ENCODE results near the gene FOXL1.

FOXL1 gene

DNA sequence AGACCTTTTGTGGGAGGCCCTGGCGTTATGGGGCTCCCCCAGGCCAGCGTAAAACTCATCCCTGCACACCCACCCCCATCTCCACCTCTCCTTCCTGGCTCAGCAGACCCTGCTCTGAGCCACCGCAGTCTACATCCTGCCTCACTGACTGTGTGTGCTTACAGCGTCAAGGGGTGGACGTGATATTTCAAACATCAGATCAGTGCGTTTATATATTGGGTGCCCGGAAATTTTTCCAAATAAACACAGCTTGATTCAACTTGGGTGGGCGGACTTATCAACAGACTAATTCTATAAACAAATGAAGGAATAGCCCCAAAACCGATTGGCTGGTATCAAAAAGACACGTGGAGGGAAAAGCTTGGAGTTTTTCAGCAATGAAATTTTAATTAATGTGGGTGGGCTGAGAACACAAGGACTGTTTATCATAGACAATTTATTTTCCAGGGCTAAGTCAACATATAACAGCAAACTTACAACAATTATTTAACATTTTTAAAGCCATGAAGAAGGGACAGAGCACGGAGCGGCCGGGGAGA is at the start of gene FOXL1:
Gene FOXL1, plus strand, starts transcription at position 489 of the 539 bp plus-strand sequence. CDS start 175 bp downstream, outside the sequence.
- DNase-seq, result no peak

DNA sequence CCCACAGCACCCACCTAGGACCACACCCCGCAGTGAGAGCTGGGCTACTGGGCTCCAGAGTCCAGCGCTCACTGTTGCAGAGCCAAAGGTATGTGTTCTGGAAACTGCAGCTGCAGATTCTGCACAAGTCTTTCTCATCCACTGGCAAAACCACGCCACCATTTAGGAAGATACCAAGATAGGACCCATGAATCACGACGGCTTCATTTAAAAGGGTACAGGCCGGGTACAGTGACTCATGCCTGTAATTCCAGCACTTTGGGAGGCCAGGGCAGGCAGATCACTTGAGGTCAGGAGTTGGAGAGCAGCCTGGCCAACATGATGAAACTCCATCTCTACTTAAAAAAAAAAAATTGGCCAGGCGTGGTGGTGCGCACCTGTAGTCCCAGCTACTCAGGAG is 49.2 kb upstream of the FOXL1 start:
- no peak for DNase-seq

DNA sequence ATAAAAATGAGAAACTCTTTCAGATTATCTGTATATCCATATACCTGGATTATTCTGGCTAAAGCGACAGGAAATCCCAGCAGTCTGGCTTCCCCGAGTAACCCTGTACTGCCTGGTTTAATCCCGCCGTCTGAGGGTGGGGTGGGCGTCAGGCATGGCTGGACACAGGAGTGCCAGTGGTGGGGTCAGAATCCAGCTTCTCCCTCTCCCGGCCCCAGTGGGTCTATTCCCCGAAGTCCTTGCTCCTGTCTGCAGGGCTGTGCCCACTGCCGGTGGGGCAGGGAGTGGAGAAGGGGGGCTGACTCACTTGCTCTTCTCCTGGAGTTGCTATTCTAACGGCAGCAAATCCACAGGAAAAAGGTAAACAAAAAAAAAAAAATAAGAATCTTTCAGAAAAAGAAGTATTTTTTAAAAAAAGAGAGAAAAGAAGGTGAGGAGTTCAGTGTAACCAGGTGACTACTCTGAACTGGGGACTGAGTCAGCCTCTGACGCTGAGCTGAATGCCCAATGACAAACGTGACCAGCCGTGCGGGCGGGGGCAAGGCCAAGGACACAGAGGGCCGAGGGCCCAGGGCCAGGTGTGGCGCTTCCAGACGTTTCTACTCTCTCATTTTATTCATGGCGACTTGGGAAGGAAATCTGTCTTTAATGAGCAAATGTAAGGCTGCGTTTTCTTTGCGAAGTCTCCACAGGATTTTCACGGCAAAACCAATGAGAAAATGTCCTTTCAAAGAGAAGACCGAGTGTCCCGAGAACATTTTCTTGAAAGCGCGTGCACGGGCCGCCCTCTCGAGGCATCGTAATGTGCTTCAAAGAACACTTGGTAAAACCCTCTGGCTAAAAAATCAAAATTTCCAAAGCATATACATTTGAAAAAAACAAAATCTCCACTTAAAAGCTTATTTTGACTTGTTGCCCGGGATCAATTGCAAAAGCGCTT is 47.8 kb upstream of the FOXL1 start:
- no peak for DNase-seq

DNA sequence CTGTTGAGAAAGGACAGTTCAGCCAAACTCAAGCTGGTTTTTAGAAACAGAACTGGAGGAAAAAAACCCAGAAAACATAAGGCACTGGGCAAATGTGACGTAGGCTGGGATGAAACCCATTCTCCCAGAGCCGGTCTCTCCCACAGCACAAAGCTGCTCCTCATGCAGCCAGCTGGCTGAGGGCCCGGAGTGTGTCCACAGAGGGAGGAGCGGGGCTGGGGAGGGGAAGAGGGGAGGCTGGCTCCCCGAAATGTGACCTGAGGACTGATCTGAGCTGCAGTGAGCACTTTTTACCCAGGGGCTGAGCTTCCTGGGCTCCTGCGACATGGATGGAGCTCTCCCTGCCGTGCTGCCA is 47.2 kb upstream of the FOXL1 start:
- no peak for DNase-seq

DNA sequence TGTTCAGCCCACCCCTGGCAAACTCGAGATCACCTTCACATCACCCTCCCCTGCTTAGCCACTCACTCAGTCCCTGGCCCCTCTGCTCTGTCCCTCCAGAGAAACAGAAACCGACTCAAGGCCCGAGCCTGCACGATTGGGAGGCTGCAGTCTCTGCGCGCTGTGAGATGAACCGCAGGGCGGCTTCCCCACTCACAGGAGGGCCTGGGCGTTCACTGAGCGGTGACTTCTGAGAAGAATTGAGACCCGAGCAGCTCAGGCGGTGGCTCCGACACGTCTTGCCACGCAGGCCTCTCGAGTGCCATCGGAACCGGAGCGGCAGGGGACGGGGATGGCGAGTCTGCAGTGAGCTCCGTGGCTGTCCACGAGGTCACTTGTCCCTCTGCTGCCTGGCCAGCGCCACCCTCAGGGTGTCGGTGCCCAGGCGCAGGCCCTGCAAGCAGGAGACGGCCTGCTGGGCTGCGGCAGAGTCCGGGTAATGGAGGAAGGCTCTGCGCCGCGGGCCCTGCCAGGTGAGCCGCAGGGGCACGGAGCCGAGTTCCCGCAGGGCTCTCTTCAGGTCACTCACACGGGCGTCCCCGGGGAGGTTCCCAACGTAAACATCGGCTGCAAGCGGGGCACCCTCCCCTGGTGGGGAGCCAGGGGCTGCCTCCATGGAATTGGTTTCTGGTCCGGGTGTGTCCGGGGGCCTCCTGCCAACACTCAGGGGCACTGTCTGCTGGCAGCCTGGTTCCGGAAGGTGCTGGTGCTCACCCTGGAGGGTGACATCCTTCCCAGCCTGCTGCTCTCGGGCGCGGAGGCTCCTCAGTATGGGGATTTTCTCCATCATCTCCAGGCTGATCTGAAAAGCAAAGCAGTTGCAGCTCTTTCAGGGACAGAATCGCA is 46.5 kb upstream of the FOXL1 start:
- no peak for DNase-seq

DNA sequence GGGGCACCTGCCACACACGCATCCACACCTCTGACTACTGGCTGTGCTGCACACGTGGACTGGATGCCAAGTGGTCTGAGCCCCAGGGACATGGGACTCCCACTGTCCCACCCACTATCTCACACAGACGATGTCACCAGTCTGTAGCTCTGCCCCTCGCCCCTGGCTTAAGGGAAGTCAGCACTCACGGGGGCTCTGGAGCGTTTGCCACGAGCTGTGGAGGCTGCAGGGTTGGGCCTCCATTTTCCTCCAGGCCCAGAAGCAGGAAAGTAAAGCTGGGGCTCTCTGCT is 45.9 kb upstream of the FOXL1 start:
- DNase-seq, result no peak

DNA sequence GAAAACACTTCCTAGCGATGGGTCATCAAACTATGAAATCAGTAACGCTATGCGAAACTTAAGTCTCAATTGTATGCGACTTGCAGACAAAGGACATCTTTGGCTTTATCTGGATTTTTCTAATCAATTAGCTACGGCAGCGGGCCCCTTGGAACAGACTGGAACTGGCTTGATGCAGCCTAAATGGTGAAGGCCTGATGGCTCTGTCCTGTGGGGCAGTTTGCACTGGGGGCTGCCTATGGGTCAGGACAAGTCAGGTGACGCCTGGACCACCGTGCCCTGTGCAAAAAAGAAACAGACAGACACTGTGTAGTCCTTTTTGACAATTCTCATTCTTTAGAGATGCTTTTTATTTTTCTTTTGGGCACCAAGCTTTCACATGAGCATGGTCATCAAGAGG is 45.3 kb upstream of the FOXL1 start:
- no peak for DNase-seq

DNA sequence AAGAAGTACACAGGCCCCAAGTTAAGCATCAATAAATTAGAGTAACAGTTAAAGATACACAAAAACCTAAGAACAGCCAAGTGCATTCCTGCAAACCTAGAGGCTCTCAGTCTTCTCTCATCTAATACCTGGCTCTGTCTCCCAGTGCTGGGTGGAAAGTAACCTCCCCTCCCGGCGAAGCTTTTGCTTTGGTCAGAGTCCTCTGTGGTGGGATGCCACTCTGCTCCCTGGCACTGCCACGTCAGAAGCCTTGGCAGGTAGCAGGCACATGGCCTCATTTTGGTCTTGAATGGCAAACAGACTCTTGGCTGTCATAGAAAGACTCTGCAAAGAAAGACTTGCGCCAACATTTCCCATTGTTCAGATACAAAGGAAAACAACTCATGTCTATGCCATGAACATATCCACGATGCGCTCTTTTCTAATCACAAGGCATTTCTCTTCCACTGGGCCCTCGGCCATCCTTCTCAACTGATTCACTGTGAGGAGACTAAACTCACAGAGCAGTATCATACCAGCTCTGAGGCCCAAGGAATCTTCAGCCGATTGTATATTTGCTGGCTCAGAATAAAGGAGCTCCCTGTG is 44.5 kb upstream of the FOXL1 start:
- no peak for DNase-seq

DNA sequence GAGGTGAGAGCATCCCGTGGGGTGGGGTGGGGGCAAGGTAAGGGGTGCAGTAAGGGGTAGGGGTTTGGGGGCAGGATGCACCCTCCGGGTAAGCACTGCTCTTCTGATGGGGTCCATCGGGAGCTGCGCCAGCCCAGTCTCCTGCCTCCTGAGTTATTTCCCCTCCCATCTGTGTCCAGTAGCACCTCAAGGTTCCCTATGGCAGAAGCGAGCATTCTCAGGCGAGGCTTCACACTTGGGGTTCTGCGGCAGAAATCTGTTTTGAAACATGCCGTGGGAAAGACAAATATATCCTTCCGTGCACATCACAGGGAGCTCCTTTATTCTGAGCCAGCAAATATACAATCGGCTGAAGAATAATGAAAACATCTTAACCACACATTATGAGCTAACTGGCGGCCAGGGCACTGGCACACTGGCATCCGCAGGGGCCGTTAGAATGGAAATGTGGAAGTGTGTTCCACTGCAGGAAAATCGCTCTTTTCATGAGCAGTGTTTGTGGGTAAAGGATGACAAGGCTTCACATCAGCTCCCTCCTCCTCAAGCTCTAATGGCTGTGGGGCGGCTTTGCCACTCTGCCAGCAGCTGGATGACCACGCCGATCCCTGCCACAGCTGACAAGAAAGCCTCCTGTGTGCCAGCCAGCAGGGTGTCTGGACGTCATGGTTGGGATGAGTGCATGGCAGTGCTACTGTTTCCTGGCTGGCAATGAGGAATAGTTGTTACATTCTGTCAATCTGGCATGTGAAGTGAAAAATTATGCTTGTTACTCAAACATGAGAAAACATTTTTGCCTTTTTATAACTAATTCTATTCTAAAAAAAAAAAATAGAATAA is 43.4 kb upstream of the FOXL1 start:
- DNase-seq, result no peak

DNA sequence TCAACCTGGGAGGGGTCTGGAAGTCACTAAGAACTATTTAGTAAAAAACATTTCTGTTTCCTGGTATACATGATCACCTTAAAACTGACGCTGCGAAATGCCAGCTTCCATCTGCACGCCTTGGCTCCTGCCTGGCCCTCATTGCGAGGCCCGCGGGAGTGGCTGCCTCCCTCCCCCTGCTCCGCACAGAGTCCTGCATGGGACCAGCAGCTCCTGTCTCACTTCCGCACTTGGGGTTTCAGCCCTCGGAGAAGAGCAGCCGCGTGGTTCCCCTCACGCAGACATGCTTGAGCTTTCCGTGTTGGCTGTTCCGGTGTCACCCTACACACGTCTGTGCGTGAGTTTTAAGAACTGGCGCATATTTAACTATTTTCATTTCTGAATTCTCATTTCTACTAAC is 41.7 kb upstream of the FOXL1 start:
- no peak for DNase-seq

DNA sequence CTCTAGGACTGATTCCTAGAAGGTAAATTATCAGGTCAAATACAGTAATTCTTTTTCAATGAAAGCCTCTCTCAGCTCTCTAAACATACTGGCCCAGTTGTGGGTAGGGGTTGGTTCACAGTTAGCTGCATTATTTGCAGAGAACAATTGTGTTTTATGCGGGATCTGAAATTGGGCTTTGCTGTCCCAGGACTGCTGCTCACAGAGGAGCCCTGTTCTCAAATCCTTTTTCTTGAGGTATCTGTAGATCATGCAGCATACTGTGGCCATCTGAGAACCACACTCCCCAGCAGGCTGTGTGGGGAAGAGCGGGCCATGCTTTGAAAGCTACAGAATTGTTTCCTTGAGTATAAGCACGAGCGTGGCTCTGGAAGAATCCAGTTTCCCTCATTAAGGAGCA is 40.9 kb upstream of the FOXL1 start:
- no peak for DNase-seq

DNA sequence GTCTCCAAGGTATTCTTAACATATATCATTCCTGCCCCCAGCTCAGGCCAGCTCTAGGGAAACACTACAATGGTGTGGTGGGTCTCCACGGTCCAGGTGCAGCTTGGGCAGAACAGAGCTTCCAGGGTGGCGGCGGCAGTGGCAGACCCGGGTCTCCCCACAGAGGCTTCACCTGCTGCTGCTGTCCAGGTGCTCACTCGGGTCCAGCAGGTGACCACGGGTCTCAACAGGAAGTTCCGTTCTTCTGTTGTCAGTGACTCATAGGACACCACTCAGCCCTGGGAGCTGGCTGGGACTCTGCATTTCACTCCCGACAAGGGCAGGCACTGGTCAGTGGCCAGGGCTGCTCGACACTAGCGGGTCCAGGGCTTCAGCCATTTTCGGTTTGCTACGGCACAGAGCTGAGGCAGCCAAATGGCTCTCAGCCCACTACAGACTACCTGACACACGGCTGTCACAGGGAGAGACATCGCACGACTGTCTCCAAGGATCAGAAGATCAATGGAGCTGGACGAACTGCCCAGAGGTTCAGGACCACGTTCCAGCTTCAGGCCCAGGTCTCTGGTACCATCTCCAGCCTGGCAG is 40.1 kb upstream of the FOXL1 start:
- DNase-seq, result no peak

DNA sequence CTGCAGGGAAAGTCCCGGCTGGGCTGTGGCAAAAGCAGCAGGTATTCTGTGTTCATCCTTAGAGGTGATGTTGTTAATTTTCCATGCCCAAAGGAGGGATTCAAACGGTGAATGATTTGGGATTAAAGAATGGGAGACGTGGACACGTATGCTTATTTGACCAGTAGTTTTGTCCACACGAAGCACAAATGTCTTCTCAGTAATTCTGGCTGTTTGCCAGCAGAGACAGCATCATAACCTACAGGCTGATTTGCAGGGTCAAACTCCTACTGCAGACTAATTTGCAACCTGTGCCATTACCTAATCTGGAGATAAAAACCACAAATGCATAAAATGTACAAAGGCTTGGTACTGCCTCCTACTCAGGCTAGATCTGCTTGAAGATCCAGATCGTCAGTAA is 37.5 kb upstream of the FOXL1 start:
- DNase-seq, result no peak

DNA sequence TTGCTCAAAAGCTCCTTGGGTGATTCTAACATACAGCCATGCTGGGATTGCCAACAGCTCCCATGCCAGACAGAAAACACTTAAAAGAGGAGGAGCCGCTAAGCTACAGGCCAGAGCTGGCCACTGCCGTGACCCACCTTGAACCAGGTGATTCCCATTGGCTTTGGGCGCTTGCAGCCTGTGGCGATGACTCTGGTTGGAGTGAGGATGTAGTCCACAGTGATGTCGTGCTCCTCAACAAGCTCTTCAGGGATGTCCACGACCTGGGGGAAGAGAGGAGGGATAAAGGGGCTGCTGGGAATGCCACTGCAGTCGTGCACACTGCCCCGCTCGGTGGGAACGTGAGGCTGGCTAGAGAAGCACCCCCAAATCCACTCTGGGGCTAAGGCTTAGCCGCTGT is 36.8 kb upstream of the FOXL1 start:
- DNase-seq, result no peak

DNA sequence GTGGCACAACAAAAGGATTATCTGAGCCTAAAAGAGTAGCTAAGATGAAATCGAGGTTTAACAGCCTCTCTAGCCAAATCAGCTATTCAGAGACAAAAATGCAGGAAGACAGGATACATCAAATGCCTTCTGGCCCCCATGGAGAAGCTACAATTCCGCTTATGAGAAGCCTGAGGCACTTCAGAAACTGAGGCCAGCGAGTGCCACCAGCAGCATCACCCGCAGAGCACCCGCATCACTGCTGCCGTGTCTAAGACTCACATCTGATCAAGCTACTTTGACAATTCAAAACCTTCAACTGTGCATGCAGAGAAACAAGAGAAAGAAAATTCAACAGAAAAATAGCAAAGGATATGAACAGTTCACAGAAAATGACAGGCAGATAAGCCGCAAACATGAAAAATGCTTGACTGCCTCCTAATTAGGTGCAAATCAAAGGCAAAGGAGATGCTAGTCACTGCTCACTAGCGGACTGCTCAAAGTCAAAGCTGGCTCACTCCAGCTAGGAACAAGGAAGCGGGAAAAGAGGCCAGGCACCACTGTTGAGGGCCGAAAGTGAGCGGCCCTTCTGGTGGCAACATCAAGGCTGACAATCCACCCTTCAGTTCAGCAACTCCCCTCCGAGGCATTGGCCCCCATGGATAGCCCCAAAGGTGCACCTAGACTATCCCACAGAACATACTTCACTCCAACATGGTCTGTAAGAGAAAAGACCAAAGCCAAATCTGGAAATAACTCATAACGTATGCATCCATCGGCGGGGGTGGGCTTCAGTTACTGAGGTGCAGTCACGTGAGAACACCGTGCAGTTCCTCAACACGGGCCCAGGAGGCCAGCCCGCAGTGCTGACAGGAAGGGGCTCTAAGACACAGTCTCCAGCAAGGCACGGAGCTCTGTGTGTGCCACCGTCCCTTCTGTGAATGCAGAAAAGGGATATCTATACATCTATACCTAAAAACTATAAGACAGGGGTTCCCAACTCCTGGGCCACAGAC is 35.3 kb upstream of the FOXL1 start:
- DNase-seq, result no peak

DNA sequence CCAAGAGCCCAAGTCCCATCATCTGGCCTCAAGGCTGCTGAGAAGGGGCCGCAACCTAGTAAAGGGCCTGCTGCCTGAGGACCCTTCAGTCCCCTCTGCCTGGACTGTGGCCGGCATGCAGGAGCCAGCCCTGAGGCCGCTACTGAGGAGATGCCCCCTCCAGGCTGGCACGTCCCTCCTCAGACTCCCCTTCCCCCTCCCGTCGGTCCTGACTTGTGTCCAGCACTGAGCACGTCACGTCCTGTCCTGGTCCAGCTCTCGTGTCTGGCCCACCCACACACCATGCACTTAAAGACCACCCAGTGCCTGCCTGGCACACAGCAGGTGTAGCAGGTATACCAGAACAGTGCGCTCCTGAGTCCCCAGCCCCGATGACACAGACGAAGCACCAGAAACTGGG is 32.9 kb upstream of the FOXL1 start:
- DNase-seq, result no peak

DNA sequence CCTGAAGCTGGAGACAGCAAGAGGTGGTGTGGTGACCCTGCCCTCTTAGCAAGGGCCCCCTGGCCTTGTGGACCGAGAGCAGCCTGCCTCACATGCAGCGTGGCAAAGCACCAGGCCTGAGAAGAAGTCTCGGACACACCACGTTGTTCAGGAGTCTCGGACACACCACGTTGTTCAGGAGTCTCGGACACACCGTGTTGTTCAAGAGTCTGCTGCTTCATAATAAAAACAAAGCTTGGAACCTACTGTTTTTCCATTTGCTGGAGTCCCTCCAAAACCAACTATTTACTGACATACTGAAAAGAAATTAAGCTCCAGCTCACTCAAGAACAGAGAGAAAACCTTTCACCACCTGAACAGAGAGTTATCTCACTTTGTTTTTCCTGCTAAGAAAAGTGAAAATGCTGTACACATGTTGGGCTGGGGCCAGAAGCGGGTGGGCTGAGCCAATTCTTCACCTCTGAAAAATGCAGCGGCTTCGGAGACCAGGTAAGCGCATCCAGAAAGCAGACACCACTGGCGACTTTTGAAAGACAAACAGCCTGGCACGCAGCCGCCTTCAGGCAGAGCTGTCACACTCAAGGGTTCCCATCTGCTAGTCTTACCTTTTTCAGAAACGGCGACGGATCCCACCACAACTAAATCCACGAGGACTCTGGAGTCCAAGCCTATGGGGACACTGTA is 32.3 kb upstream of the FOXL1 start:
- DNase-seq, result no peak

DNA sequence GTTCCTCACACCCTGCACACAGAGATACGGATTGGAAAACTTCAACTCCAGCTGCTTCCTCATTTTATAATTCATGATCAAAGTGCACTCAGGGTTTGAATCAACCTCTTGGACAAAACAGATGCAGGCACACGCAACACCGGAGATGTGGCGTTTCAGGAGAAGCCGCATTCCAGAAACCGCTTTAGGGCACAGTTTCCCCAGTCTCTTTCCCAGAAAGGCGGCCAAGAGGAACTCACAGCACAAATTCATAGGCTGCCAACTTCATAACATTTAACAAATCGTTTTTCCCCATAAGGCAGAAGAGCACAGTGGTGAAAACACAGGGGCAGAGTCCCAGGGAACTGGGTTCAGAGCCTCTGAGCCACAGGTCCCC is 31.7 kb upstream of the FOXL1 start:
- no peak for DNase-seq

DNA sequence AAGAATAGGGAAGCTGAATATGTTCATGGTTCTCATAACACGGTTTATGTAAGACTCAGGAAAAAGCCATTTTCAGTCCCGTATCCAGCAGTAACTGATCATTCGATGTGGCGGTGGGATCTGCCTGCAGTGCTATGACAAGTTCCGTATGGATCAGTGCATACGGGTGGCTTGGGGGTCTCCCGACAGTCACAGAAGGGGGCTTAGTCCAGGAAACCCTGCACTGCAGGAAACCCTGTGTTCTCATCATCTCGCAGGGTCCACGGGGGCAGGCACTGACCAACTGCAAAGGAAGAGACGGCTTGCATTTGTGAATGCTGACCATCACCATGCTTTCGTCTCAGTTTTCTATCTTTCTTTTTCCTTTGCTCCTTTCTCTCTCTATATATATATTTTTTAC is 31.1 kb upstream of the FOXL1 start:
- no peak for DNase-seq
